B cell (primary cell): ENCODE measurements around the gene ANAPC2. TPM values are rescaled to one million over a fixed set of nuclear protein-coding genes. Genes with fewer than 3 reads are reported as not detected.

Experiments used
- ATAC-seq: fragments of 200-7000 bp; cut with Tn5 transposase; one replicate; pipeline ENCODE4 v1.10.0; 2021; ENCODE audit warnings: low read depth, mild to moderate bottlenecking, moderate number of reproducible peaks, moderate library complexity
- CTCF ChIA-PET: fragments of 350-600 bp; sonication (Branson Sonifier 250); formaldehyde crosslinking; loops from one replicate; lab custom pipeline; 2021; ENCODE audit warnings: antibody characterized with exemption, inconsistent platforms; lab: Charles Lee
- POLR2A ChIA-PET: fragments of 350-600 bp; sonication (Branson Sonifier 250); formaldehyde crosslinking; loops from one replicate; lab custom pipeline; 2021; ENCODE audit warnings: antibody characterized with exemption; lab: Charles Lee
- DNase-seq: peaks from one replicate; pipeline ENCODE4 v3.0.0; 2013
- H2AFZ ChIP-seq: 2 replicates; pipeline ENCODE4 v1.6.1; 2012; ENCODE audit warnings: mild to moderate bottlenecking, low read depth, low read length; ENCODE audit not compliant: insufficient read depth, poor library complexity, severe bottlenecking
- H3K27ac ChIP-seq, 2 donors: 1 replicate in 1 of 2; 2 replicates in 1 of 2; pipeline ENCODE4 v1.5.1; 2012 to 2013; ENCODE audit warnings: low read length in 2 of 2, mild to moderate bottlenecking in 2 of 2, moderate library complexity in 1 of 2
- H3K27me3 ChIP-seq, 4 experiments: fragments of 200-600 bp in 1 of 4; sonication (generic) in 1 of 4; replicated peaks in 1 of 4; 1 replicate in 2 of 4; 2 replicates in 2 of 4; pipeline versions ENCODE4 v1.6.1 to v1.7.0; 2013 to 2016; ENCODE audit warnings: low read length in 3 of 4, mild to moderate bottlenecking in 2 of 4, mixed read lengths in 1 of 4, moderate library complexity in 1 of 4; ENCODE audit not compliant: insufficient read depth in 4 of 4, control insufficient read depth in 3 of 4; ENCODE audit errors: control extremely low read depth in 1 of 4
- H3K36me3 ChIP-seq, 2 experiments: replicated peaks in 1 of 2; 1 replicate in 1 of 2; 2 replicates in 1 of 2; pipeline versions ENCODE4 v1.6.1 to v1.7.1; 2013; ENCODE audit warnings: low read length in 1 of 2; ENCODE audit not compliant: insufficient read depth in 2 of 2, control insufficient read depth in 1 of 2; ENCODE audit errors: control extremely low read depth in 1 of 2, extremely low read depth in 1 of 2
- H3K4me1 ChIP-seq, 2 donors: fragments of 200-600 bp in 1 of 2; sonication (generic) in 1 of 2; 1 replicate in 1 of 2; 2 replicates in 1 of 2; pipeline versions ENCODE4 v1.5.1 to v1.6.1; 2013 to 2017; ENCODE audit warnings: low read length in 2 of 2; ENCODE audit not compliant: control insufficient read depth in 2 of 2, insufficient read depth in 2 of 2
- H3K4me2 ChIP-seq: replicated peaks from 2 replicates; pipeline ENCODE3; 2012; ENCODE audit warnings: mild to moderate bottlenecking, low read depth, low read length; ENCODE audit not compliant: poor library complexity, severe bottlenecking
- H3K4me3 ChIP-seq, 5 experiments: fragments of 200-600 bp in 1 of 5; sonication (generic) in 1 of 5; 1 replicate in 3 of 5; 2 replicates in 2 of 5; pipeline versions ENCODE4 v1.5.1 to v1.7.0; 2011 to 2016; ENCODE audit warnings: low read length in 4 of 5, mild to moderate bottlenecking in 4 of 5, low read depth in 2 of 5, control low read depth in 1 of 5, moderate library complexity in 1 of 5; ENCODE audit not compliant: insufficient read depth in 1 of 5; ENCODE audit errors: control extremely low read depth in 1 of 5, extremely low read depth in 1 of 5
- H3K79me2 ChIP-seq: fragments of 200-600 bp; sonication (generic); one replicate; pipeline ENCODE4 v1.6.0; 2016; ENCODE audit warnings: low read length; ENCODE audit not compliant: control insufficient read depth, insufficient read depth
- H3K9ac ChIP-seq: fragments of 200-600 bp; sonication (generic); 2 replicates; pipeline ENCODE4 v1.6.1; 2017; ENCODE audit warnings: mild to moderate bottlenecking, low read length, moderate library complexity
- H3K9me3 ChIP-seq, 3 donors: one replicate each; pipeline versions ENCODE4 v1.6.1 to v1.7.1; 2013; ENCODE audit warnings: low read length in 2 of 3; ENCODE audit not compliant: control insufficient read depth in 2 of 3, insufficient read depth in 1 of 3; ENCODE audit errors: control extremely low read depth in 1 of 3
- H4K20me1 ChIP-seq: 2 replicates; pipeline ENCODE4 v1.6.0; 2012; ENCODE audit warnings: mild to moderate bottlenecking, low read length; ENCODE audit not compliant: insufficient read depth, control insufficient read depth, poor library complexity, severe bottlenecking
- H3K27ac Mint-ChIP-seq: one replicate; pipeline ENCODE4 v1.8.0; 2021; ENCODE audit warnings: mixed read lengths
- H3K27me3 Mint-ChIP-seq: one replicate; pipeline ENCODE4 v1.8.0; 2021; ENCODE audit warnings: mixed read lengths
- H3K4me1 Mint-ChIP-seq: one replicate; pipeline ENCODE4 v1.8.0; 2021; ENCODE audit warnings: mixed read lengths
- H3K4me3 Mint-ChIP-seq: one replicate; pipeline ENCODE4 v1.8.0; 2021; ENCODE audit warnings: mixed read lengths
- H3K9me3 Mint-ChIP-seq: one replicate; pipeline ENCODE4 v1.8.0; 2022; ENCODE audit warnings: mixed read lengths; ENCODE audit not compliant: insufficient read depth
- EZH2 ChIP-seq: IDR thresholded peaks from 2 replicates; pipeline ENCODE4 v1.6.1; 2012; ENCODE audit warnings: borderline replicate concordance, low read depth, mild to moderate bottlenecking, moderate library complexity, low read length; ENCODE audit not compliant: insufficient read depth, poor library complexity, severe bottlenecking
- WGBS: methylation state at CpG from one replicate; pipeline ENCODE4 v1.1.5; 2013; ENCODE audit warnings: missing lambda C conversion rate; ENCODE audit not compliant: insufficient coverage; 5-methylcytosine and 5-hydroxymethylcytosine counted together
- intact Hi-C: fragments of 100-400 bp; cut with micrococcal nuclease; formaldehyde crosslinking; loops from one replicate; pipeline ENCODE4 v1.10.0; 2022
- polyA plus RNA-seq: library from polyadenylated mRNA; depleted of rRNA; stranded (reverse); fragments of >200 nt; gene quantifications from 2 replicates; pipeline ENCODE4 v1.2.3, GENCODE V29; 2012
- total RNA-seq, 2 donors: library from RNA; stranded (reverse); fragments of 120-200 nt in 1 of 2; gene quantifications; 1 replicate in 1 of 2; 2 replicates in 1 of 2; pipeline versions ENCODE4 v1.2.3 to v1.2.4, GENCODE V29; 2013 to 2022
- TF ChIP-seq, protein P1 (sequence below): fragments of 200-600 bp; IDR thresholded peaks from one replicate; pipeline ENCODE4 v1.8.0; 2022; ENCODE audit warnings: antibody characterized with exemption, mild to moderate bottlenecking

Gene ANAPC2
- total and polyA plus RNA-seq, 2 donors (not counting 1 experiment from before 2014, with no cell fraction given) = 121 to 127 TPM

DNA sequence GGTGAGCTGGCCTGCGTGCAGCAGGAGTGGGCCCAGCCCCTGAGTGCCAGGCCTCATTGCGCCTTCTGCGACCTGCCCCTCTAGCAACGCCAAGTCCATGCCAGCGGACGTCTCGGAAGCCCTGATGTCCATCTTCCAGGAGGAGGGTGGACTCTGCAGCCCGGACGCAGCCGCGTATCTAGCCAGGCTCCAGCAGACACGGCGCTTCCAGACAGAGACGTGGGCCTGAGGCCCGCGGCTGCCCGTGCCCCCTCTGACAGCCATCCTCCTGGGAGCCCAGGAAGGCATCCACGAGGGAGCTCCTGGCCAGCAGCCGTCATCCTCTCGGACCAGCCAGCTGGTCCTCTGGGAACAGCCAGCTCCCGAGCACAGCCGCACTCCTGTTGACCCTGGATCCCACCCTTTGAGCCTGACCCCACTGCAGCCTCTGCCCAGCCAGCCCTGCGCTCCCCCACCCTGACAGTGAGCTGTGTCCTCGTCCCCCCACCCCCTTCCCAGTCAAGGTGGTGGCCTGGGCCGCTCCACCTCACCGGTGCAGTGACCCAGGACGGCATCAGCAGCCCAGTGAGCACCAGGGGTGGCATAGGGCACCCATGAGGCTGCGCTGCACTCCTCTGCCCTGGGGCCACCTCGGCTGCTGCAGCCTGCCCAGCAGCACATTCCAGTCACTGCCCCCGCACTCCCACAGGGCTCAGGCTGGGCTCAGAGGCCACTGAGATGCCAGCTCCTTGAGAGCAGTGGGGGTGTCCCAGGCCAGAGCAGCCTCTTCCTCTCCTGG is 28.0 kb upstream of the ANAPC2 start:
- 99% methylated on average over 29 of the region's 30 CpGs for WGBS
- Mint-ChIP-seq H3K4me1 (peaks cover 2% of the 10 kb centered on the region), H3K27me3 (no peaks in the 10 kb centered on the region), H3K9me3 (no peaks in the 10 kb centered on the region), H3K4me3 (no peak overlapping the region), H3K27ac (no peak overlapping the region)
- H3K27me3 ChIP-seq = no peaks in the 10 kb centered on the region
- no peak overlapping the region for H3K4me2 ChIP-seq
- H2AFZ ChIP-seq = no peak overlapping the region
- TF ChIP-seq EZH2 = no peak
- TF ChIP-seq, protein P1, sequence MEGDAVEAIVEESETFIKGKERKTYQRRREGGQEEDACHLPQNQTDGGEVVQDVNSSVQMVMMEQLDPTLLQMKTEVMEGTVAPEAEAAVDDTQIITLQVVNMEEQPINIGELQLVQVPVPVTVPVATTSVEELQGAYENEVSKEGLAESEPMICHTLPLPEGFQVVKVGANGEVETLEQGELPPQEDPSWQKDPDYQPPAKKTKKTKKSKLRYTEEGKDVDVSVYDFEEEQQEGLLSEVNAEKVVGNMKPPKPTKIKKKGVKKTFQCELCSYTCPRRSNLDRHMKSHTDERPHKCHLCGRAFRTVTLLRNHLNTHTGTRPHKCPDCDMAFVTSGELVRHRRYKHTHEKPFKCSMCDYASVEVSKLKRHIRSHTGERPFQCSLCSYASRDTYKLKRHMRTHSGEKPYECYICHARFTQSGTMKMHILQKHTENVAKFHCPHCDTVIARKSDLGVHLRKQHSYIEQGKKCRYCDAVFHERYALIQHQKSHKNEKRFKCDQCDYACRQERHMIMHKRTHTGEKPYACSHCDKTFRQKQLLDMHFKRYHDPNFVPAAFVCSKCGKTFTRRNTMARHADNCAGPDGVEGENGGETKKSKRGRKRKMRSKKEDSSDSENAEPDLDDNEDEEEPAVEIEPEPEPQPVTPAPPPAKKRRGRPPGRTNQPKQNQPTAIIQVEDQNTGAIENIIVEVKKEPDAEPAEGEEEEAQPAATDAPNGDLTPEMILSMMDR = no peak
- H3K79me2 ChIP-seq = peaks cover 3% of the 10 kb centered on the region
- DNase-seq (no peak), ATAC-seq (no peak)
- ChIA-PET POLR2A (no interaction called here), CTCF (no interaction called here)
- H4K20me1 ChIP-seq = no peaks in the 10 kb centered on the region
- no peak overlapping the region for H3K4me3 ChIP-seq
- H3K27ac ChIP-seq = no peak overlapping the region
- no peak overlapping the region for H3K9ac ChIP-seq
- no peaks in the 10 kb centered on the region for H3K9me3 ChIP-seq
- H3K36me3 ChIP-seq = no peaks in the 10 kb centered on the region
- no peaks in the 10 kb centered on the region for H3K4me1 ChIP-seq
- intact Hi-C loops = no loop called here

DNA sequence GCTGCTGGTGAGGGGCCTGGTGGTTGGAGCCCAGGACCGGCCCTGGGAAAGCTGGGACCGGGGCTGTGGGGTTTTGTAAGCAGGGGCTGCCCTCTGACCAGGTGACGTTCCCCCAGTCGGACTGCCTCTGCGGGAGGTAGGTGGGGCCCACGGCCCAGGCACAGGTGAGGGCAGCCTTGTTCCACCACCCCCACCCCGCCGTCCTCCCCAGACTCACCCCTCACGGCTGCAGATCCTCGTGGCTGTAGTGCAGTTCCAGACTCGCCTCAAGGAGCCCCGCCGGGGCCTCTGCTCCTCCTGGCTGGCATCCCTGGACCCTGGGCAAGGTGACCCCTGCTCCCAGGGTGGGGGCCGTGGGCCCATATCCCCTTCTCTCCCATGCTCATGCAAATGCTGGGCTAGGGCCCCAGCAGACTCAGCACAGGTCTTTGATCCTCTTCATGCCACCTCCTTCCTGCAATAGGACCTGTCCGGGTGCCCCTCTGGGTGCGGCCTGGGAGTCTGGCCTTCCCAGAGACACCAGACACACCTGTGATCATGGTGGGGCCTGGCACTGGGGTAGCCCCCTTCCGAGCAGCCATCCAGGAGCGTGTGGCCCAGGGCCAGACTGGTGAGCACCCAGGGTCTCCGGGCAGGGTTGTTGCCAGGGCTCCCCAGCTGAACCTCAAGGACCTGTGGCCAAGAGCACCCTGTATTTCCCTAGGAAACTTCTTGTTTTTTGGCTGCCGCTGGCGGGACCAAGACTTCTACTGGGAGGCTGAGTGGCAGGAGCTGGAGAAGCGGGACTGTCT is 27.0 kb upstream of the ANAPC2 start:
- H3K4me1 Mint-ChIP-seq = no peaks in the 10 kb centered on the region
- no peak overlapping the region for H3K27ac ChIP-seq
- 97% methylated on average over 22 of the region's 22 CpGs for WGBS
- ChIA-PET POLR2A (no interaction called here), CTCF (no interaction called here)
- H3K36me3 ChIP-seq = no peaks in the 10 kb centered on the region
- no peak overlapping the region for H3K4me2 ChIP-seq
- ATAC-seq = no peak
- H3K9ac ChIP-seq = no peak overlapping the region
- no peaks in the 10 kb centered on the region for H3K9me3 Mint-ChIP-seq
- intact Hi-C loops = no loop called here
- H3K27me3 Mint-ChIP-seq = no peaks in the 10 kb centered on the region
- H3K4me3 ChIP-seq = no peak overlapping the region
- H3K9me3 ChIP-seq = no peaks in the 10 kb centered on the region
- H3K4me3 Mint-ChIP-seq = no peak overlapping the region
- H3K27me3 ChIP-seq = no peaks in the 10 kb centered on the region
- TF ChIP-seq, protein P1 = no peak
- no peak for TF ChIP-seq EZH2
- H3K79me2 ChIP-seq = peaks cover 3% of the 10 kb centered on the region
- H3K4me1 ChIP-seq = no peaks in the 10 kb centered on the region
- no peak for DNase-seq
- H2AFZ ChIP-seq = no peak overlapping the region
- H3K27ac Mint-ChIP-seq = no peak overlapping the region
- no peaks in the 10 kb centered on the region for H4K20me1 ChIP-seq
